Fibroblast of pulmonary artery (primary cell): ENCODE measurements around the gene SDHB.
A peak's percentile ranks its signal among the peaks of the same experiment; 100 is the strongest.

Experiments
- DNase-seq: peaks from one replicate; pipeline ENCODE4 v3.0.0-alpha.2; 2010; ENCODE audit warnings: low read depth
- H3K4me3 ChIP-seq: replicated peaks from 2 replicates; pipeline ENCODE4 v1.5.1; 2011; ENCODE audit warnings: low read depth, mild to moderate bottlenecking, control low read depth, low read length, moderate library complexity
- CTCF ChIP-seq: IDR thresholded peaks from 2 replicates; pipeline ENCODE4 v1.5.1; 2011; ENCODE audit warnings: mild to moderate bottlenecking, control low read depth, low read length, inconsistent platforms; ENCODE audit errors: missing control alignments

The SDHB gene

GRCh38 chr1:17078991-17079868, 25.4 kb upstream of the SDHB start:
- no peak for TF ChIP-seq CTCF
- DNase-seq: no peak
- no peak overlapping the region for H3K4me3 ChIP-seq

GRCh38 chr1:17075470-17076255, 21.8 kb upstream of the SDHB start:
- peak; percentile 31 for DNase-seq
- H3K4me3 ChIP-seq: no peak overlapping the region
- peak; percentile 43 for TF ChIP-seq CTCF

- no peak for TF ChIP-seq CTCF
These were observed 18.0 kb upstream of the SDHB start for GRCh38 chr1:17071794-17072193.

GRCh38 chr1:17070163-17070525, 16.3 kb upstream of the SDHB start:
- TF ChIP-seq CTCF: no peak
- no peak for DNase-seq
- no peak overlapping the region for H3K4me3 ChIP-seq

More at GRCh38 chr1:17071794-17072193, 18.0 kb upstream of the SDHB start:
- no peak for DNase-seq
- H3K4me3 ChIP-seq: no peak overlapping the region

- TF ChIP-seq CTCF: no peak
- H3K4me3 ChIP-seq: no peak overlapping the region
- DNase-seq: no peak
These were observed 15.8 kb upstream of the SDHB start for GRCh38 chr1:17069452-17070162.

GRCh38 chr1:17068789-17069188, 15.0 kb upstream of the SDHB start:
- TF ChIP-seq CTCF: no peak
- no peak overlapping the region for H3K4me3 ChIP-seq
- DNase-seq: no peak
